ENCODE data around the gene CYP27B1. TPM values are rescaled to one million over a fixed set of nuclear protein-coding genes. Genes with fewer than 3 reads are reported as not detected.

CYP27B1 gene
- total RNA-seq, 3 donors from 2014 or later, result 0.33 to 2.2 (median 0.48) TPM

- TF ChIP-seq POLR2AphosphoS5 (IDR thresholded peaks at IDR 0.05), result no peak
- TF ChIP-seq, protein P1, sequence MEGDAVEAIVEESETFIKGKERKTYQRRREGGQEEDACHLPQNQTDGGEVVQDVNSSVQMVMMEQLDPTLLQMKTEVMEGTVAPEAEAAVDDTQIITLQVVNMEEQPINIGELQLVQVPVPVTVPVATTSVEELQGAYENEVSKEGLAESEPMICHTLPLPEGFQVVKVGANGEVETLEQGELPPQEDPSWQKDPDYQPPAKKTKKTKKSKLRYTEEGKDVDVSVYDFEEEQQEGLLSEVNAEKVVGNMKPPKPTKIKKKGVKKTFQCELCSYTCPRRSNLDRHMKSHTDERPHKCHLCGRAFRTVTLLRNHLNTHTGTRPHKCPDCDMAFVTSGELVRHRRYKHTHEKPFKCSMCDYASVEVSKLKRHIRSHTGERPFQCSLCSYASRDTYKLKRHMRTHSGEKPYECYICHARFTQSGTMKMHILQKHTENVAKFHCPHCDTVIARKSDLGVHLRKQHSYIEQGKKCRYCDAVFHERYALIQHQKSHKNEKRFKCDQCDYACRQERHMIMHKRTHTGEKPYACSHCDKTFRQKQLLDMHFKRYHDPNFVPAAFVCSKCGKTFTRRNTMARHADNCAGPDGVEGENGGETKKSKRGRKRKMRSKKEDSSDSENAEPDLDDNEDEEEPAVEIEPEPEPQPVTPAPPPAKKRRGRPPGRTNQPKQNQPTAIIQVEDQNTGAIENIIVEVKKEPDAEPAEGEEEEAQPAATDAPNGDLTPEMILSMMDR (IDR thresholded peaks at IDR 0.05), result no peak
- TF ChIP-seq POLR2A (IDR thresholded peaks at IDR 0.05), result no peak
- intact Hi-C loops (cut with DNase I; ENCODE audit: low total_unique reads), result no loop called here
Measured at GRCh38 chr12:57765698-57766463, 997 bp downstream of the CYP27B1 start.

GRCh38 chr12:57765003-57765697 lies 1.7 kb downstream of the CYP27B1 start:
- Histone ChIP-seq H3K36me3 (no peaks in the 10 kb centered on the region), H3K4me1 (peaks cover 0 to 8% of the 10 kb centered on the region in 2 donors), H3K4me3 (peak overlapping the region; percentile 5 to 63 (median 56)), H3K27me3 (peaks cover 0 to 25% of the 10 kb centered on the region in 2 donors), H3K27ac (no peak overlapping the region), H3K9me3 (no peaks in the 10 kb centered on the region)
- DNase-seq (ENCODE audit: low spot score in 2 of 2), result peak in 1 of 2 donors; percentile 54
- intact Hi-C loops (cut with DNase I; ENCODE audit: low total_unique reads), result no loop called here
- TF ChIP-seq, protein P1 (IDR thresholded peaks at IDR 0.05), result peak in 2 of 3 donors; percentile 22 to 23
- TF ChIP-seq POLR2A (IDR thresholded peaks at IDR 0.05) (no peak), POLR2AphosphoS5 (IDR thresholded peaks at IDR 0.05) (no peak)

More at GRCh38 chr12:57765698-57766463, 997 bp downstream of the CYP27B1 start:
- H3K4me1 ChIP-seq, result peaks cover 0 to 8% of the 10 kb centered on the region in 2 donors
- no peak for DNase-seq (ENCODE audit: low spot score in 2 of 2)
- H3K9me3 ChIP-seq, result no peaks in the 10 kb centered on the region
- H3K27me3 ChIP-seq, result peaks cover 0 to 25% of the 10 kb centered on the region in 2 donors
- H3K4me3 ChIP-seq, result peak overlapping the region in 2 of 3 donors; percentile 56 to 63
- H3K36me3 ChIP-seq, result no peaks in the 10 kb centered on the region
- H3K27ac ChIP-seq, result no peak overlapping the region

GRCh38 chr12:57764662-57765002 lies 2.2 kb downstream of the CYP27B1 start:
- TF ChIP-seq POLR2AphosphoS5 (IDR thresholded peaks at IDR 0.05), result no peak
- TF ChIP-seq, protein P1 (IDR thresholded peaks at IDR 0.05), result no peak
- no peak for TF ChIP-seq POLR2A (IDR thresholded peaks at IDR 0.05)
- peaks cover 0 to 25% of the 10 kb centered on the region in 2 donors for H3K27me3 ChIP-seq
- no peak overlapping the region for H3K27ac ChIP-seq
- H3K4me3 ChIP-seq, result peak overlapping the region in 2 of 3 donors; percentile 56 to 63
- peaks cover 0 to 8% of the 10 kb centered on the region in 2 donors for H3K4me1 ChIP-seq
- intact Hi-C loops (cut with DNase I; ENCODE audit: low total_unique reads), result no loop called here
- no peaks in the 10 kb centered on the region for H3K9me3 ChIP-seq
- DNase-seq (ENCODE audit: low spot score in 2 of 2), result no peak
- H3K36me3 ChIP-seq, result no peaks in the 10 kb centered on the region

DNA sequence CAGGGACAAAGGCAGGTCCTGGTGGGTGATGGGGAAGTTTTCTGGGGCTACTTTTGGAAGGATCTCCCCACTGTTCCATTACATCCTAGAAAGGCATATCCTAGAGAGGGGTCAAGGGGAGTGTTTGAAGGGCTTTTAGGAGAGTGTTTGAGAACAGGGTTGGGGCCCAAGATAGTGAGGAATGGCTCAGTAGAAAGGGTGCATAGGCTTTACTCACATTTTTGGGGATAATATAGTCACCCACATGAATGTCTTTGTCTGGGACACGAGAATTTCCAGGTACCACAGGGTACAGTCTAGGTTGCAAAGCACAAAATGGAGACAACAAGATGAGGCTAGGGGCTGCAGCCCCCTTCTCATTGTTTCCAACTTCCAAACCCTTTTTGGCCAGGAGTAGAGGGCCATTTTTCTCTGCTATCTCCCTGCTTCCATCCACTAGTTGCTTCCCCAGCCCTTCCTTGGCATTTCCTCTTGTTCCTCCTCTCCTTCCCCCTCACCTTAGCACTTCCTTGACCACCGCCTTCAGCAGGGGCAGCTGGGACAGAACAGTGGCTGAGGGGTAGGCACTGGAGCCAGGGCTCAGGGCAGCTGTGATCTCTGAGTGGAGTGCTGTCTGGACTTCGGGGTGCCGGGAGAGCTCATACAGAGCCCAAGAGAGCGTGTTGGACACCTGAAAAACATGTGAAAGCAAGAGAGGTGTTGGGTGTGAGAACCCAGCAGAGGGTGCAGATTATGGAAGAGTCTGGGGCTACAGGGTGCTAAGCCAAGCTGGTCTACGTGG lies 2.8 kb downstream of the CYP27B1 start:
- intact Hi-C loops (cut with DNase I; ENCODE audit: low total_unique reads), result no loop called here
- Histone ChIP-seq H3K27me3 (peaks cover 0 to 25% of the 10 kb centered on the region in 2 donors), H3K4me3 (peak overlapping the region in 2 of 3 donors; percentile 56 to 63), H3K9me3 (no peaks in the 10 kb centered on the region), H3K4me1 (peaks cover 0 to 8% of the 10 kb centered on the region in 2 donors), H3K36me3 (no peaks in the 10 kb centered on the region), H3K27ac (no peak overlapping the region)
- DNase-seq (ENCODE audit: low spot score in 2 of 2), result no peak
- TF ChIP-seq, protein P1 (IDR thresholded peaks at IDR 0.05), result no peak
- TF ChIP-seq POLR2A (IDR thresholded peaks at IDR 0.05) (no peak), POLR2AphosphoS5 (IDR thresholded peaks at IDR 0.05) (no peak)

All from breast epithelium (tissue), 4 donors.